ENCODE data around the gene TNFSF13.

The TNFSF13 gene, protein sequence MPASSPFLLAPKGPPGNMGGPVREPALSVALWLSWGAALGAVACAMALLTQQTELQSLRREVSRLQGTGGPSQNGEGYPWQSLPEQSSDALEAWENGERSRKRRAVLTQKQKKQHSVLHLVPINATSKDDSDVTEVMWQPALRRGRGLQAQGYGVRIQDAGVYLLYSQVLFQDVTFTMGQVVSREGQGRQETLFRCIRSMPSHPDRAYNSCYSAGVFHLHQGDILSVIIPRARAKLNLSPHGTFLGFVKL

DNA sequence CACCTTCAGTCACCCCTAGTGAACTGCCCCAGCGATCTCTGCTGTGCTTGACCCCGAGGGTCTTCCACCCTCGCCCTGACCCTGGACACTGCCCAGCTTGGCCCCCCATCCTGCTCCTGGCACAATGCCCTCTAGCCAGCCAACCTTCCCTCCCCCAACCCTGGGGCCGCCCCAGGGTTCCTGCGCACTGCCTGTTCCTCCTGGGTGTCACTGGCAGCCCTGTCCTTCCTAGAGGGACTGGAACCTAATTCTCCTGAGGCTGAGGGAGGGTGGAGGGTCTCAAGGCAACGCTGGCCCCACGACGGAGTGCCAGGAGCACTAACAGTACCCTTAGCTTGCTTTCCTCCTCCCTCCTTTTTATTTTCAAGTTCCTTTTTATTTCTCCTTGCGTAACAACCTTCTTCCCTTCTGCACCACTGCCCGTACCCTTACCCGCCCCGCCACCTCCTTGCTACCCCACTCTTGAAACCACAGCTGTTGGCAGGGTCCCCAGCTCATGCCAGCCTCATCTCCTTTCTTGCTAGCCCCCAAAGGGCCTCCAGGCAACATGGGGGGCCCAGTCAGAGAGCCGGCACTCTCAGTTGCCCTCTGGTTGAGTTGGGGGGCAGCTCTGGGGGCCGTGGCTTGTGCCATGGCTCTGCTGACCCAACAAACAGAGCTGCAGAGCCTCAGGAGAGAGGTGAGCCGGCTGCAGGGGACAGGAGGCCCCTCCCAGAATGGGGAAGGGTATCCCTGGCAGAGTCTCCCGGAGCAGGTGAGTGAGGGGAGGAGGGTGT, at the start of gene TNFSF13:
TNFSF13 (plus strand) TSS at position 207 of the 776 bp plus-strand sequence; CDS start at position 497, 290 bp downstream.
- DNase-seq: no peak

DNA sequence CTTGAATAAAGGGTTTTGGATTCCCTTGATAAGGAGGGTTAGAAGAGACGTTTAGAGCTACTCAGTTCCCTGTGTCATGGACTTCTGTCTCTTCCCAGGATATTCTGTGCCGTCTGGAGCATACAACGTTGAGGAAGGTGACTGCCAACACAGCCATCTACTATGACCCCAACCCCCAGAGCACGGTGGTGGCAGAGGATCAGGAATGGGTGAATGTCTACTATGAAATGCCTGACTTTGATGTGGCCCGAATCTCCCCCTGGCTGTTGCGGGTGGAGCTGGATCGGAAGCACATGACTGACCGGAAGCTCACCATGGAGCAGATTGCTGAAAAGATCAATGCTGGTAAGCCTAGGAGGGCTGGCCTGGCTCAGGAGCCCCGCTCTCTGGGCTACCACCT, 49.7 kb upstream of the TNFSF13 start:
- no peak for DNase-seq

DNA sequence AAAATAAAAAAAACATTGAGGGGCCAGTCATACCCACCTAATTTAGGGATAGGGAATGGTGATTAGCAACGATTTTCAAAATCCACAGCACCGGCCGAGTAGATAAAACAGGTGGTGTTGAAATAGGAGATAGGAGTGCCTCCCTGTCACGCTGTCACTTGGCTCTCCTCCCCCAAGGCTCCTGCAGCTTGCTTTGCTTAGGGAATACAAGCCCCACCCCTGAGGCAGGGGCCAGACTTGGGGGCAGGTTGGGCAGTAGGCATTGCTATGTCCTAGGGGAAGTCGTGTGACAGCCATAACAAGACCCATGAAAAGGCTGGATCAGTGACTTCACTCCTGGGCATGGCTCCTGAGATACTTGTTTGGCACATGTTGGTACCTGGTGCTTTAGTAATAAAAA, 48.6 kb upstream of the TNFSF13 start:
- no peak for DNase-seq

DNA sequence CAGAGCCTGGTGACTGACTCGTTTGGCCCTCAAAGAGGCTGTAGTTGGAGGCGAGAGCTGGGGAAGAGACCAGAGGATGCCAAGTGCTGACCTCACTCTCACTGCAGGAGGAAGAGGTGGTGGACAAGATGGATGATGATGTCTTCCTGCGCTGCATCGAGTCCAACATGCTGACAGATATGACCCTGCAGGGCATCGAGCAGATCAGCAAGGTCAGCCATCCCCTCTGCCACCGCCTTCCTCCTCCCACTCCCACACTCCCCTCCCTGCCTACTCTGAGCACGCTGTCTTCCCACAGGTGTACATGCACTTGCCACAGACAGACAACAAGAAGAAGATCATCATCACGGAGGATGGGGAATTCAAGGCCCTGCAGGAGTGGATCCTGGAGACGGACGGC, 47.4 kb upstream of the TNFSF13 start:
- DNase-seq: no peak

DNA sequence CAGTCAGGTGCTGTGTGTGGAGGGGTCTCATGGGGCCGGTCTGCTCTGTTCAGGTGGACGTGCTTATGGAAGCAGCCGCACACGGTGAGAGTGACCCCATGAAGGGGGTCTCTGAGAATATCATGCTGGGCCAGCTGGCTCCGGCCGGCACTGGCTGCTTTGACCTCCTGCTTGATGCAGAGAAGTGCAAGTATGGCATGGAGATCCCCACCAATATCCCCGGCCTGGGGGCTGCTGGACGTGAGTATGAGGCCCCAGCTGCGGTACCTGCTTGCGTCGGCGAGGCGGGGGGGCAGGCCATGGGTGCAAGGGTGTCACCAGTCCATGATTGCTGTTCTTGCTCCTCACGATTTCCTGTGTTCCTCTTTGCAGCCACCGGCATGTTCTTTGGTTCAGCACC, 46.4 kb upstream of the TNFSF13 start:
- DNase-seq: no peak

DNA sequence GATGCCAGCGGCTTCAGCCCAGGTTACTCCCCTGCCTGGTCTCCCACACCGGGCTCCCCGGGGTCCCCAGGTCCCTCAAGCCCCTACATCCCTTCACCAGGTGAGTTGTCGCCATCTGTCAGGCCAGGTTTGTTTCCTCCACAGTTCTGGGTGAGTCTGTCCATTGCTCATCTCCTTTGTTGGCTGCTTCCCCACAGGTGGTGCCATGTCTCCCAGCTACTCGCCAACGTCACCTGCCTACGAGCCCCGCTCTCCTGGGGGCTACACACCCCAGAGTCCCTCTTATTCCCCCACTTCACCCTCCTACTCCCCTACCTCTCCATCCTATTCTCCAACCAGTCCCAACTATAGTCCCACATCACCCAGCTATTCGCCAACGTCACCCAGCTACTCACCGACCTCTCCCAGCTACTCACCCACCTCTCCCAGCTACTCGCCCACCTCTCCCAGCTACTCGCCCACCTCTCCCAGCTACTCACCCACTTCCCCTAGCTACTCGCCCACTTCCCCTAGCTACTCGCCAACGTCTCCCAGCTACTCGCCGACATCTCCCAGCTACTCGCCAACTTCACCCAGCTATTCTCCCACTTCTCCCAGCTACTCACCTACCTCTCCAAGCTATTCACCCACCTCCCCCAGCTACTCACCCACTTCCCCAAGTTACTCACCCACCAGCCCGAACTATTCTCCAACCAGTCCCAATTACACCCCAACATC, 45.6 kb upstream of the TNFSF13 start:
- no peak for DNase-seq

DNA sequence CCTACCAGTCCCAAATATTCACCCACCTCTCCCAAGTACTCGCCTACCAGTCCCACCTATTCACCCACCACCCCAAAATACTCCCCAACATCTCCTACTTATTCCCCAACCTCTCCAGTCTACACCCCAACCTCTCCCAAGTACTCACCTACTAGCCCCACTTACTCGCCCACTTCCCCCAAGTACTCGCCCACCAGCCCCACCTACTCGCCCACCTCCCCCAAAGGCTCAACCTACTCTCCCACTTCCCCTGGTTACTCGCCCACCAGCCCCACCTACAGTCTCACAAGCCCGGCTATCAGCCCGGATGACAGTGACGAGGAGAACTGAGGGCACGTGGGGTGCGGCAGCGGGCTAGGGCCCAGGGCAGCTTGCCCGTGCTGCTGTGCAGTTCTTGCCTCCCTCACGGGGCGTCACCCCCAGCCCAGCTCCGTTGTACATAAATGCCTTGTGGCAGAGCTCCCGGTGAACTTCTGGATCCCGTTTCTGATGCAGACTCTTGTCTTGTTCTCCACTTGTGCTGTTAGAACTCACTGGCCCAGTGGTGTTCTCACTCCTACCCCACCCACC, 44.6 kb upstream of the TNFSF13 start:
- no peak for DNase-seq

DNA sequence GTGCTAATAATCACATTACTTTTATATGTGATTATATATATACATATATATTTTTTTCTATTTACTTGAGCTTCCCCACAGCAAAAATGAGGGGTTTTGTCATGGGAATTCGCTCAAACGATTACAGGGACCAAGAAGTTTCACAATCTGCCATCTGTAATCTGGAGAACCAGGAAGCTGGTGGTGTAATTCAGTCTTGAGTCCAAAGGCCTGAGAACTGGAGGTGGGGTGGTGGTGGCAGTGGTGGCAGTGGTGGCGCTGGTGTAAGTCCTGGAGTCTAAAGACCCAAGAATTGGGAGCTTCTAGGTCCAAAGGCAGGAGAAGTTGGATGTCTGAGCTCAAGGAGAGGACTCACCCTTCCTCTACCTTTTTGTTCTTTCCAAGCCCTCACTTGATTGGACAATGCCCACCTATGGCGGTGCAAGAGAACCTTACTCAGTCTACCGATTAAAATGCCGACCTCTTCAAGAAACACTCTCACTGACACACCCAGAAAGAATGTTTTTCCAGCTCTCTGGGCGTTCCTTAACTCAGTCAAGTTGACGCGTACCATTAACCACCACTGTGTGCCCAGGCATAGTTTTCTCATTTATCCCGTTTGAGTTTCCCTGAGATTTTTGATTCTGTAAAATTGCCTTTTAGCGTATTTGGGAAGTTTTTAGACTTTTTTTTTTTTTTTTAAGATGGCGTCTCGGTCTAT, 42.5 kb upstream of the TNFSF13 start:
- DNase-seq: no peak

DNA sequence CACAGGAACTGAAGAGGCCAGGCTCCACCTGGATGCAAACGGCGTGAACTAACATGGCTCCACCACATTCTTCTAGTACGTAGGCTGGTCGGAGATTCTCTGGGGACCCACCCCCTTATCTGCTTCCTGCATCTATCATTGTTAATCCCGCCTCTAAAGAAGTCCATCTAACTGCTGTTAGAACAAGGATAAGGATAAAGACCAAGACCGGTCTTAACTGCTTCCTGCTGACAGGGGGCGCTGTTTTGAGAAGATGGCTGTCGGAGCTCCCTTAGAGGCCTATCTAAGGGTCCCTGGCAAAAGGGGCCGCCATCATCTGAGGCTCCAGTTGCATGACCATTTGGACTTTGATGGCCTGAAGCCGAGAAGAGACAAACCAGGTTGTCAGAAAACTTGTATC, 35.5 kb upstream of the TNFSF13 start:
- no peak for DNase-seq

DNA sequence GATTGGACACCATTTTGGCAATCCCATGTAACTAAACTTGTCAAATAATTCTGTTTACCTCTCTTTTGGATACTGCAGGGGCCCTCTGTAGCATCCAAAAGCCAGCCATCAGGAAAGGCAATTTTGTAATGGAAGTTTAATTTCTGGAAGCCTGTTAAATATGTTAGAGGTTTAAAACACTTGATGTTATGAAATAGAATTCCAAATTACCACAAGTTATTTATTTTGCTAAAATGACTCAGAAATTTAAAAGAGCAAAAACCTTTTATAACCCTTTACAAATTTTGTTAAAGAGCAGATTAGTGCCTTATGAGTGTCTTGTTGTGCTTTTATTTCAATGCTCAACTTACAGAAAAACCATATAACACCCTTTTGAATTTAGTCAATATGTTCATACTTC, 29.7 kb upstream of the TNFSF13 start:
- DNase-seq: no peak

DNA sequence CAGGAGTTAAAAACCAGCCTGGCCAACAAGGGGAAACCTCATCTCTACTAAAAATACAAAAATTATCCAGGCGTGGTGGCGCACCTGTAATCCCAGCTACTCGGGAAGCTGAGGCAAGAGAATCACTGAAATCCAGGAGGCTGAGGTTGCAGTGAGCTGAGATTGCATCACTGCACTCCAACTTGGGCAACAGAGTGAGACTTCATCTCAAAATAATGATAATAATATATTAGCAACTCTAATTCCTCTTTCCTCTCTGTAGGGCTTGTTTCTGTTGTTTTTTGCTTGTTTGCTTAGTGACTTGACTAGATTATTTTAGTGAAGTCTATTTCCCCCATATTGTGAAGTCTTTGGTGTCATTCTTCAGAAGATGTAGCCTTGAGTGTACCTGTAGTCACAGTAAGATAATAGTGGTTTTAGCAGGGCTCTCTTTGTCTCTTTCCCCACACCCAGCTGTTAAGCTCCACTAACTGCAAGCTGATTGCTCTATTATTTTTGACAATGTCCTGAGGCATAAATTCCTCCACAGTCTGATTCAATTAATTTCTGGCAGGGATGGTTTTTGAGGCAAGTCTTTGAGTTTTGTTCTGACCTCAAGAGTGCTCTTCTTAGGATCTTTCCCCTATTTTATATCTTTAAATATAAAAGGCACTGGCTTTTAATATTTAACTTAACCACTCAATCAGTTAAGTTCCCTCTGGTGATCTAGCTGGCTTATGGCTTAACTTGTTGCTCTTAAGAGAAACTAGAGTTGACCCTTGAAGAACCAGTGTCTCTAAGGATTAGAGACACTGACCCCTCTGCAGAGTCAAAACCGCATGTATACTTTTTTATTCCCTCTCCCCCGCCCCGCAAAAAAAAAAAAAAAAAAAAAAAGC, 28.3 kb upstream of the TNFSF13 start:
- DNase-seq: no peak

DNA sequence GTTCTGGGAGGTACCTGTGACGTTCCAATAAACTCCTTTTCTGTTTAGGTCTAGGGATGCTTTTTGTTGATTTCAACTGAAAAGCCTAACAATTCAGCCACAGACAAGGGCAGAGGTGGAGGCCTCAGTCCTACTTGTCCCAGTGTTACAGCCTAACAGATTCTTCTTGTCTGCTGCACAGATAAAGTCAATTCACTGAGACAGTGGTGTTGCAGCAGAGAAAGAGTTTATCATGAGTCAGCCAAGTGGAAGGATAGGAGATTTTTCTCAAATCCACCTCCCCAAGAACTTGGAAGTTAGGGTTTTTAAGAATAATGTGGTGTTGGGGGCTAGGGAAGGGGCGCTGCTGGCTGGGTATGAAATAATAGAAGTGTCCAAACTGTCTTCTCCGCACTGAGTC, 20.5 kb upstream of the TNFSF13 start:
- no peak for DNase-seq

DNA sequence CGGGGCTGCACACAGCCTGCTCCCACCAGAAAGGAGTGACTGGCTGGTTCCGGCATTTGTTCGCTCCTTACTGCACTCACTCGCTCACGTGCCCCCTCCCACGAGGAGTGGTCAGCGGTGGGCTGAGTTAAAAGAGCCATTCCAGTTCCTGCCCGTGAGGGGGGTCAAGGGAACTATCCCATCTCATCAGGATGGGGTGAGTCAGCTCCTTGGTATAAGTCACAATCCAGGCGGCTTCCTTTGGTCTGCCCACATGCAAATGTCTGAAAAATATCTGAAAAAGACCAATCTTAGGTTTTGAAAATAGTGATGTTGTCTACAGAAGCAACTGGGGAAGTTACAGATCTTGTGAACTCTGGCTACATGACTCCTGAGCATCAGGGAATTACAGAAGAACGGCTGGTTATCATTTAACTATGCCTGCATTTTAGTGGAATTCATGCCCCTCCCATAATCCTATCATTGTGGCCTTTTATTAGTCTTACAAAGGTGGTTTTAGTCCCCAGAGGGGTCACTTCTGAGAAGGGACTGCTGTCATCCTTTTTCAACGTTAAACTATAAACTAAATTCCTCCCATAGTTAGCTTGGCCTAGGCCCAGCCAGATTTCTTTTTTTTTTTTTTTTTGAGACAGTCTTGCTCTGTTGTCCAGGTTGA, 19.5 kb upstream of the TNFSF13 start:
- DNase-seq: no peak

DNA sequence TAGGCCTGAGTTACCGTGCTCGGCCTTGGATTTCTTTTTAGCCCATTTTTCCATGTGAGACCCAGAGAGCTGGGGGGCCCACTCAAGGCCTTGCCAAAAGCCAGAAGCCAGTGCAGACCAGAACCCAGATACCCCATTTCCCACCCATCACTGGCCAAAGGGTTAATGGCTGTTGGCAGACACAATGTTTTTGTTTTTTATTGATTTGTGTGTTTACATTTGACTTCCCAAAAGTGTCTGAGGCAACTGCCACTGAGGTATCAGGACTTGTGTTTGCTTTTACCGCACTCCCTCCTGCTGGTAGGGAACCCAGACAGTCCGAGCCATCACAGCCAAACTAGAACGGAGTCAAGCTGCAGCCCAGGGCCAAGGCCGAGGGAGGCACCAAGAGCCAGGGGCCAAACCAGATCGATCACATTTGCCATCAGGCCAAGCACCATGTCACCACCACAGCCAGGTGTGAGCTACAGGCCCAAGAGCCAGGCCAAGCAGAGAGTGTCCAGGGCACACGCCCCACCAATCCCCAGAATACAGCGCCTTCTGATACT, 17.4 kb upstream of the TNFSF13 start:
- DNase-seq: no peak

DNA sequence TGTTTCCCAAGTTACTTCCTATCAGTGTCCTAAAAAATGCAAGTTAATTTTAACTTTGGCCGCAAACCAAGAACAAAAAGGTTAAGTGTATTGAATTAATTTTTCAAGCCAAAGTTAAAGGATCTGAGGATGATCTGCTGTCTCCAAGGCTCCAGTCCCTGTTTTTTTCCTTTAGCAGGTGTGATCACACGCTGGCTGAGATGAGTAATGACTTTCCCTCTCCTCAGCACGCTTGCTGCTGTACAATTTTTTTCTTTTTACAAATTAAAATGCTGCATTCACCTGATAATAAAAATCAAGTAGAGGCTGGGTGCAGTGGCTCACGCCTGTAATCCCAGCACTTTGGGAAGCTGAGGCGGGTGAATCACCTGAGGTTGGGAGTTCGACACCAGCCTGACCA, 13.6 kb upstream of the TNFSF13 start:
- no peak for DNase-seq

DNA sequence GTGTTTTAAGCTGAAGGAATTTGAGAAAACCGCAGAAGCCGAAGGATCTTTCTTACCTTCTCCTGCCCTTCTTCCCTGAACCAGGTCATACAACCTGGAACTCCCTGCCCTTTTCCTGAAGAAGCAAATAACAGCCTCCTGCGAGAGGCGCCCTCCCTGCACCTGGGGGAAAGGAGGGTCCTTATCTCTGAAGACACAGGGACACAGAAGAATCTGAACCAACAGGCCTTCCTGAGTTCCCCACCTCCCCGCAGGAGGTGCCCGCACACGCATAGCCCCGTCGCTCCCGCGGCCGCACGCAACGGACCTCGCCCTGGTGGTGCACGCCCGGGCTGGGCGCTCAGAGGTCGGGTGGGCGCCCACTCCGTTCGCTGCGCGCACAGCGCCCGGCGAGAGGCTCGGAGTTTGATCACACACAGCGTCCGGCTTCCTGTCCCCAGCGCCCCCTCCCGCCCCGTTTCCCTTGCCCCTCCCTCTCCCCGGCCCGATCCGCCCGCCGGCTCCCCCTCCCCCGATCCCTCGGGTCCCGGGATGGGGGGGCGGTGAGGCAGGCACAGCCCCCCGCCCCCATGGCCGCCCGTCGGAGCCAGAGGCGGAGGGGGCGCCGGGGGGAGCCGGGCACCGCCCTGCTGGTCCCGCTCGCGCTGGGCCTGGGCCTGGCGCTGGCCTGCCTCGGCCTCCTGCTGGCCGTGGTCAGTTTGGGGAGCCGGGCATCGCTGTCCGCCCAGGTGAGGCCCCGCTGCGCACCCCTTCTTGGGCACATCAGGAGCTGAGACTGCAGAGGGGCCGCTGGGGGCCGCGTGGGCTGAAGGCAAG, 9.8 kb upstream of the TNFSF13 start, which contains the start of gene TNFSF12:
TNFSF12 (plus strand) TSS at position 474 of the 816 bp plus-strand sequence; CDS start at position 570, 96 bp downstream.
- no peak for DNase-seq

DNA sequence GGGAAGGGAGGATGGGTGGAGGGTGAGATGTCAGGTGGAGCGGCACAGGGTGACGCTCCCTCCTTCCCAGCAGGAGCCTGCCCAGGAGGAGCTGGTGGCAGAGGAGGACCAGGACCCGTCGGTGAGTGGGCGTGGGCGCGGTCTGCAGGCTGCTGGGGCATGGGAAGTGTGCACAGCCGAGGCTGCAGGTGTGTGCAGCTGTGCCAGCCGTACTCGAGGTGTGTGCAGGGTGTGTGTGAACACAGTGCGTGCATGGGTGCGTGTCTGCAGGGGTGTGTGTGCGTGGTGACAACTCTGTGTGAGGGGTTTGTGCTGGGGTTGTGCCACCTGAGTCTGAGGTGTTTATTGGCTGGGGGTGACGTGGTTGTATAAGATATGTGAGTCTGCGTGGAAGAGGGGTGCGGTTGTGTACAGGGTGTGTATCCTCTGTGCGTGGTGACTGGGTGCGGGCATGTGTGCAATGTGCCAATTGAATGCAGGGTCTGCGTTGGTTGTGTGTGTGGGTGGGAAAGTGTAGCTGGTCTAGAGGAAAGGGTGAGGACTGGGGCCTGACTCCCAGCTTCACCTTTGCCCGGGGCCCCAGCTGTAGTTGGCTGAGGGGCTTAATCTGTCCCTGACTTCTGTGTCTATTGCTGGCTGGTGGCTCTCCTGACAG, 9.0 kb upstream of the TNFSF13 start:
- DNase-seq: no peak

DNA sequence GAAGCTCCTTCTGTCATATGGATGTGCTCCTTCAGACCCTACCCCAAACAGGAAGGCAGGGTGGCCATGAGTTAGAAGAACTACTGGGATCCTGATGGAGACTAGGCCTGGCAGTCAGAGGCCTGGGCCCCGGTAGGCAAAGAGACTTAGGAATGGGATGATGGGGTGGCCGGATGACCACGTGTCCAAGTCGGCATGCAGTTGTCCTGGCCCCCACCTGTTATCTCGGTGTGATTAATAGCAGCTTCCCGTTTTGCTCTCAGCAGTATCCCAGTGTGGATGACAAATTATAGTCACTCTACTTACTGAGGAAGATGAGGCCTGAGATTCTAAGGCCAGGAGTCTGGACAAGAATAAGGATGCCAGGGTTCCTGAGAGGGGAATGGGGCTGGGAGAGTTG, 8.2 kb upstream of the TNFSF13 start:
- DNase-seq: no peak

DNA sequence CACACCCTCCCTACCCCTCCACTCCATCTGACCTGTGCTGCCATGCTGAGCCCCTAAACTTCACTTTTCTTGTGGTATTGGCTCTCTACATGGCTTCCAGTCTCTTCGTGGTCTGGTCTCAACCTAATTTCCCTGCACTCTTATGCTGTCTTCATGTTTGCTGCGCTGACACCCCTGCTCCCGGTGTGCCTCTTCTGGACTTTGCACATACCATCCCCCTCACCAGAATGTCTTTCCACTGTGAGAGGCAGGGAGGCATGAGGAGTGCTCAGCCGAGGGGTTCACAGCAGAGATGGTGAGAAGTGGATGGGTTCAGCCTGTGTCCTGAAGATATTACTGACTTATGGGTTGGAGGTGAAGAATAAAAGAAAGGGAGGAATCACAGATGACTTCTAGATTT, 7.2 kb upstream of the TNFSF13 start:
- DNase-seq: no peak
